H1 (cell line): ENCODE measurements around the gene KCNMA1. TPM values are rescaled to one million over a fixed set of nuclear protein-coding genes. Genes with fewer than 3 reads are reported as not detected.

Experiments used
- CTCF ChIA-PET: fragments of 300-600 bp; sonication (Branson Sonifier 250); formaldehyde crosslinking; loops from one replicate; lab custom pipeline; 2021; ENCODE audit not compliant: partially characterized antibody; lab: Charles Lee
- POLR2A ChIA-PET: fragments of 300-600 bp; sonication (Branson Sonifier 250); formaldehyde crosslinking; loops from one replicate; lab custom pipeline; 2021; ENCODE audit warnings: inconsistent platforms; ENCODE audit not compliant: partially characterized antibody; lab: Charles Lee
- DNase-seq, 2 experiments: peaks; one replicate each; pipeline versions ENCODE4 v3.0.0 to v3.0.0-alpha.2; 2010 to 2022; ENCODE audit warnings: low spot score in 2 of 2, low read depth in 1 of 2, mixed read lengths in 1 of 2
- FAIRE-seq: peaks from 2 replicates; lab custom pipeline; 2011; peaks lifted over from hg19 to GRCh38; lab: Jason Lieb, UNC
- H2AFZ ChIP-seq: 2 replicates; pipeline ENCODE4 v1.8.1; 2012; ENCODE audit warnings: low read length, inconsistent platforms
- H2AK5ac ChIP-seq: 2 replicates; pipeline ENCODE4 v1.6.1; 2013; ENCODE audit warnings: low read depth, low read length
- H2BK120ac ChIP-seq: replicated peaks from 2 replicates; pipeline ENCODE3; 2013; ENCODE audit warnings: low read depth, low read length, inconsistent platforms
- H2BK12ac ChIP-seq: 2 replicates; pipeline ENCODE4 v1.6.1; 2013; ENCODE audit warnings: low read depth, low read length
- H2BK15ac ChIP-seq: 2 replicates; pipeline ENCODE4 v1.6.1; 2013; ENCODE audit warnings: low read length
- H2BK20ac ChIP-seq: 2 replicates; pipeline ENCODE4 v1.6.1; 2013; ENCODE audit warnings: low read length
- H2BK5ac ChIP-seq: 2 replicates; pipeline ENCODE4 v1.6.1; 2013; ENCODE audit warnings: low read depth, low read length
- H3K14ac ChIP-seq: 2 replicates; pipeline ENCODE4 v1.6.1; 2013; ENCODE audit warnings: inconsistent platforms; ENCODE audit not compliant: insufficient read length
- H3K18ac ChIP-seq: 2 replicates; pipeline ENCODE4 v1.6.1; 2013; ENCODE audit warnings: low read length; ENCODE audit errors: extremely low read depth
- H3K23ac ChIP-seq: 2 replicates; pipeline ENCODE4 v1.6.1; 2013; ENCODE audit warnings: inconsistent platforms; ENCODE audit not compliant: insufficient read length
- H3K23me2 ChIP-seq: 2 replicates; pipeline ENCODE4 v1.6.1; 2013; ENCODE audit warnings: low read depth, low read length
- H3K27ac ChIP-seq: 2 replicates; pipeline ENCODE4 v1.6.1; 2011; ENCODE audit warnings: low read depth, low read length, inconsistent platforms
- H3K27me3 ChIP-seq, 4 experiments: replicated peaks in 1 of 4; 1 replicate in 1 of 4; 2 replicates in 3 of 4; pipeline versions ENCODE4 v1.6.1 to v1.8.1; 2011 to 2013; ENCODE audit warnings: low read length in 3 of 4, mild to moderate bottlenecking in 3 of 4, inconsistent platforms in 2 of 4, mixed read lengths in 2 of 4, moderate library complexity in 1 of 4; ENCODE audit not compliant: control insufficient read depth in 3 of 4, insufficient read depth in 3 of 4; ENCODE audit errors: extremely low read depth in 1 of 4
- H3K36me3 ChIP-seq, 4 experiments: 2 replicates each; pipeline versions ENCODE4 v1.6.1 to v1.8.1; 2011 to 2013; ENCODE audit warnings: mild to moderate bottlenecking in 4 of 4, low read length in 3 of 4, moderate library complexity in 2 of 4, control low read depth in 1 of 4, inconsistent platforms in 1 of 4; ENCODE audit not compliant: insufficient read depth in 4 of 4, control insufficient read depth in 2 of 4
- H3K4ac ChIP-seq: replicated peaks from 2 replicates; pipeline ENCODE3; 2013; ENCODE audit warnings: low read length, low read depth, mixed read lengths, inconsistent platforms; ENCODE audit not compliant: insufficient read length
- H3K4me1 ChIP-seq, 4 experiments: replicated peaks in 1 of 4; 1 replicate in 1 of 4; 2 replicates in 3 of 4; pipeline versions ENCODE4 v1.6.1 to v1.8.1; 2011 to 2013; ENCODE audit warnings: low read length in 3 of 4, inconsistent platforms in 2 of 4, mixed read lengths in 1 of 4; ENCODE audit not compliant: insufficient read depth in 4 of 4, control insufficient read depth in 3 of 4
- H3K4me2 ChIP-seq, 2 experiments: 2 replicates each; pipeline versions ENCODE4 v1.6.1 to v1.8.1; 2011 to 2013; ENCODE audit warnings: low read depth in 2 of 2, low read length in 2 of 2, control low read depth in 1 of 2, inconsistent platforms in 1 of 2, mild to moderate bottlenecking in 1 of 2; ENCODE audit not compliant: insufficient read depth in 1 of 2
- H3K4me3 ChIP-seq, 4 experiments: fragments of 200-600, 300-600 bp in 1 of 4; sonication (generic), shearing (Covaris generic), sonication (Bioruptor Twin) in 1 of 4; 2 replicates each; pipeline versions ENCODE4 v1.5.1 to v1.8.1; 2011 to 2016; ENCODE audit warnings: low read length in 4 of 4, low read depth in 3 of 4, control low read depth in 2 of 4, inconsistent platforms in 2 of 4, mild to moderate bottlenecking in 2 of 4, mixed read lengths in 1 of 4, moderate library complexity in 1 of 4; ENCODE audit not compliant: insufficient read depth in 2 of 4; ENCODE audit errors: extremely low read depth in 1 of 4
- H3K56ac ChIP-seq: replicated peaks from 2 replicates; pipeline ENCODE3; 2013; ENCODE audit warnings: low read depth, mild to moderate bottlenecking, mixed read lengths, low read length, inconsistent platforms; ENCODE audit not compliant: insufficient read length
- H3K79me1 ChIP-seq: 2 replicates; pipeline ENCODE4 v1.6.1; 2013; ENCODE audit warnings: low read depth, low read length, control low read depth
- H3K79me2 ChIP-seq, 2 experiments: 2 replicates each; pipeline versions ENCODE4 v1.6.1 to v1.8.1; 2012 to 2013; ENCODE audit warnings: low read length in 2 of 2, mild to moderate bottlenecking in 2 of 2, inconsistent platforms in 1 of 2; ENCODE audit not compliant: insufficient read depth in 2 of 2, control insufficient read depth in 1 of 2
- H3K9ac ChIP-seq, 4 experiments: replicated peaks in 1 of 4; 1 replicate in 1 of 4; 2 replicates in 3 of 4; pipeline versions ENCODE4 v1.6.1 to v1.8.1; 2011 to 2013; ENCODE audit warnings: low read depth in 3 of 4, low read length in 3 of 4, control low read depth in 2 of 4, mild to moderate bottlenecking in 2 of 4, moderate library complexity in 2 of 4, inconsistent platforms in 1 of 4; ENCODE audit errors: extremely low read depth in 1 of 4
- H3K9me3 ChIP-seq, 2 experiments: 2 replicates each; pipeline versions ENCODE4 v1.6.1 to v1.8.1; 2012 to 2013; ENCODE audit warnings: mild to moderate bottlenecking in 2 of 2, moderate library complexity in 2 of 2, control low read depth in 1 of 2, inconsistent platforms in 1 of 2, low read depth in 1 of 2, low read length in 1 of 2, mixed read lengths in 1 of 2; ENCODE audit not compliant: insufficient read depth in 2 of 2
- H4K20me1 ChIP-seq, 2 experiments: replicated peaks in 1 of 2; 2 replicates each; pipeline versions ENCODE3 to v1.8.1; 2011 to 2013; ENCODE audit warnings: inconsistent platforms in 2 of 2, low read length in 2 of 2, mild to moderate bottlenecking in 1 of 2; ENCODE audit not compliant: insufficient read depth in 2 of 2, control insufficient read depth in 1 of 2
- H4K5ac ChIP-seq: 2 replicates; pipeline ENCODE4 v1.6.1; 2013; ENCODE audit warnings: low read length, low read depth, mixed read lengths, inconsistent platforms; ENCODE audit not compliant: insufficient read length
- H4K8ac ChIP-seq: 2 replicates; pipeline ENCODE4 v1.8.0; 2013; ENCODE audit warnings: mild to moderate bottlenecking, moderate library complexity, low read length, inconsistent platforms; ENCODE audit not compliant: insufficient read depth; ENCODE audit errors: extremely low read depth
- H4K91ac ChIP-seq: replicated peaks from 2 replicates; pipeline ENCODE3; 2013; ENCODE audit warnings: low read length, mixed read lengths, inconsistent platforms; ENCODE audit not compliant: insufficient read length
- CBX8 ChIP-seq: fragments of 300-800, 300-1000 bp; sonication (generic); IDR thresholded peaks from 2 replicates; pipeline ENCODE4 v1.7.1; 2016; ENCODE audit warnings: low read depth, low read length, borderline replicate concordance
- EP300 ChIP-seq, 2 experiments: IDR thresholded peaks; 1 replicate in 1 of 2; 2 replicates in 1 of 2; pipeline ENCODE4 v1.6.1; 2011 to 2012; ENCODE audit warnings: low read depth in 2 of 2, low read length in 2 of 2, mild to moderate bottlenecking in 2 of 2, borderline replicate concordance in 1 of 2, inconsistent platforms in 1 of 2, moderate library complexity in 1 of 2
- JUND ChIP-seq: IDR thresholded peaks from 2 replicates; pipeline ENCODE4 v1.6.1; 2011; ENCODE audit warnings: mild to moderate bottlenecking, improper control_type of control experiment, low read length
- NRF1 ChIP-seq: IDR thresholded peaks from 2 replicates; pipeline ENCODE4 v1.6.1; 2011; ENCODE audit warnings: mild to moderate bottlenecking, low read depth, low read length, improper control_type of control experiment
- PHF8 ChIP-seq: fragments of 200-600 bp; sonication (generic); conservative IDR thresholded peaks from 2 replicates; pipeline ENCODE4 v1.7.1; 2012; ENCODE audit warnings: low read depth, mild to moderate bottlenecking, inconsistent platforms, low read length, moderate library complexity
- RBBP5 ChIP-seq: IDR thresholded peaks from 2 replicates; pipeline ENCODE4 v1.7.1; 2012; ENCODE audit warnings: low read depth, mild to moderate bottlenecking, inconsistent platforms, low read length, moderate library complexity, borderline replicate concordance
- RFX5 ChIP-seq: IDR thresholded peaks from 2 replicates; pipeline ENCODE4 v1.6.1; 2011; ENCODE audit warnings: low read depth, low read length, improper control_type of control experiment, borderline replicate concordance
- SIN3A ChIP-seq, 2 experiments: IDR thresholded peaks in 1 of 2; conservative IDR thresholded peaks in 1 of 2; 2 replicates each; pipeline ENCODE4 v1.6.1; 2011 to 2012; ENCODE audit warnings: low read length in 2 of 2, improper control_type of control experiment in 1 of 2, low read depth in 1 of 2, mild to moderate bottlenecking in 1 of 2
- SIX5 ChIP-seq: IDR thresholded peaks from 2 replicates; pipeline ENCODE4 v1.6.1; 2011; ENCODE audit warnings: mild to moderate bottlenecking, low read depth, low read length
- SP1 ChIP-seq: IDR thresholded peaks from 2 replicates; pipeline ENCODE4 v1.6.1; 2011; ENCODE audit warnings: low read depth, low read length
- WGBS, 2 experiments: shearing (Covaris generic) in 1 of 2; methylation state at CpG; one replicate each; pipeline versions ENCODE4 v1.1.6 to v1.1.7; 2013 to 2015; ENCODE audit warnings: low lambda C conversion rate in 2 of 2, mixed read lengths in 2 of 2, inconsistent platforms in 1 of 2, low coverage in 1 of 2, missing lambda C conversion rate in 1 of 2; ENCODE audit not compliant: insufficient replicate concordance in 2 of 2, insufficient coverage in 1 of 2, insufficient read length in 1 of 2; ENCODE audit errors: extremely low coverage in 1 of 2, missing lambda C conversion rate in 1 of 2; 5-methylcytosine and 5-hydroxymethylcytosine counted together
- polyA plus RNA-seq, 7 experiments: library from polyadenylated mRNA; depleted of rRNA in 3 of 7; stranded (reverse) in 5 of 7; unstranded in 2 of 7; fragments of >200 nt in 5 of 7; fragments of 200-250 nt in 2 of 7; gene quantifications; 1 replicate in 5 of 7; 2 replicates in 1 of 7; 4 replicates in 1 of 7; pipeline versions ENCODE4 v1.2.1 to v1.2.3, GENCODE V29; 2011 to 2013; ENCODE audit warnings: missing spikeins in 2 of 7, mixed read lengths in 2 of 7
- total RNA-seq: library from RNA; stranded (reverse); fragmentation: NEBNext Ultra II Directional; extraction: Animal tissue kit (Norgen Biotek cat#: 25700); gene quantifications from 2 replicates; pipeline ENCODE4 v1.2.1, GENCODE V29; 2021
- TF ChIP-seq, protein P1 (sequence below): IDR thresholded peaks from 2 replicates; pipeline ENCODE4 v1.6.1; 2012; ENCODE audit warnings: inconsistent platforms

The KCNMA1 gene
- total and polyA plus RNA-seq, 2 of the 8 experiments (the other 6 are each of a cell fraction or from before 2014, with no cell fraction given) = 10.2 to 11.1 TPM

DNA sequence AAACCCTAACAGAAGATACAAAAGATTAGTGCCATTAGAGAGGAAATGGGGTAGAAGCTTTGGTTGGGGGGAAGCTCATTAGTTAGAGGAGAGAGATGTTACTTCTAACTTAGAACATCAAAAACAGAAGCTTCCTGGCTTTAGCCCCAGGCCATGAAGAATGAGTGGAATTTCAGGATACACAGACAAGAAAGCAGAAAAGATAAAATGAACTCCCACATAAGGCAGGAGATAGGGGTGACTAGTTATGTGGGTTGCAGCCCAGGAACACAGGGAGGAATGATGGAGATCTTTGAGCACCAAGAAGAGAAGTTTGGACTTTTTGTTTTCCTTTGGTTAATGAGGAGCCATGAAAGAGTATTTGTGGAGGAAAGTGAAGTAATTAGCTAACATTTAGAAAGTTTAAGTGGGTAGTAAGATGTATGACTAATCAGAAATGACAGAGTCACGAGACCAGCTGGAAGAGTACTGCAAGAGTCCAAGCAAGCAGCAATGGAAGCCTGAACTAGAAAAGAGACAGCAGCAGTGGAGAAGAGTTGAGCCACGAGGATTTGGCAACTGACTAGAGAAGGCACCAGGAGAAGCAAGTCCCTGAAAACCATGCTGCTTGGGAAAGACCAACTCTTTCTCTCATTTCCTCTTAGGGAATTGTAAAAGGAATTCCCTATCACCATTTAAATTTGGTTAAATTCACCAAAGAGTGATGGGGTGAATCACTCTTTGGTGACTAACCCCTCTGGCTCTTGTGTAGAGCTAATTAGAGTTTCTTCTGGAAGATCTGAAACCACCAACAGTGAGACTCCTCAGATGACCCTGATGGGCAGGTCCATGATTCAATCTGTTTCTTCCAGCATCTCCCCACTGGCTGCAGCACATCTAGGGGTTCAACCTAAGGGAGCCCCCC, 131.9 kb downstream of the KCNMA1 start:
- no peak overlapping the region for H2BK12ac ChIP-seq
- no peak overlapping the region for H3K9ac ChIP-seq
- peaks cover 0 to 5% (median under 1%) of the 10 kb centered on the region in 4 experiments; a peak in 4 of 7 replicates for H3K4me1 ChIP-seq
- H3K18ac ChIP-seq = no peak overlapping the region
- no peaks in the 10 kb centered on the region for H4K20me1 ChIP-seq
- no peak overlapping the region for H2BK120ac ChIP-seq
- no peak overlapping the region for H3K4me2 ChIP-seq
- H3K27me3 ChIP-seq = no peaks in the 10 kb centered on the region
- no peak overlapping the region for H3K27ac ChIP-seq
- no peak overlapping the region for H4K5ac ChIP-seq
- H4K8ac ChIP-seq = no peak overlapping the region
- ChIA-PET POLR2A (no interaction called here), CTCF (interaction anchor here (0.6 to 6.7 kb wide), 29 partner anchors 8 to 348 kb away, joined by 3 to 55 read pairs (median 4); no protein-coding TSS in a partner anchor)
- peaks cover 5% of the 10 kb centered on the region; the same call in 1 of the 2 replicates for H3K23me2 ChIP-seq
- H2BK5ac ChIP-seq = no peak overlapping the region
- no peaks in the 10 kb centered on the region for H3K9me3 ChIP-seq
- no peak overlapping the region for H3K4ac ChIP-seq
- no peak overlapping the region for H2AFZ ChIP-seq
- no peak overlapping the region for H3K4me3 ChIP-seq
- H2AK5ac ChIP-seq = no peak overlapping the region
- 77% methylated on average over 2 of the region's 2 CpGs; no CpG with 5 or more reads in 1 of the 2 experiments for WGBS, 2 experiments
- H2BK15ac ChIP-seq = no peak overlapping the region
- no peak for FAIRE-seq
- no peaks in the 10 kb centered on the region for H3K79me2 ChIP-seq
- H3K79me1 ChIP-seq = peaks cover 2% of the 10 kb centered on the region; the same call in 1 of the 2 replicates
- H3K14ac ChIP-seq = no peak overlapping the region
- H3K56ac ChIP-seq = no peak overlapping the region
- no peak overlapping the region for H3K23ac ChIP-seq
- H3K36me3 ChIP-seq = no peaks in the 10 kb centered on the region
- no peak overlapping the region for H4K91ac ChIP-seq
- no peak for DNase-seq
- no peak overlapping the region for H2BK20ac ChIP-seq
- TF ChIP-seq SIX5 (no peak), NRF1 (no peak), EP300 (IDR thresholded peaks at IDR 0.05; ENCODE audit: borderline replicate concordance in 1 of 2, low read depth in 2 of 2, low read length in 2 of 2) (no peak), RBBP5 (no peak), SP1 (no peak), RFX5 (no peak), JUND (no peak), PHF8 (no peak), CBX8 (no peak), SIN3A (conservative IDR thresholded peaks at IDR 0.05 in 1 of 2, IDR thresholded peaks at IDR 0.05 in 1 of 2; ENCODE audit: low read depth in 1 of 2, low read length in 2 of 2) (no peak)
- TF ChIP-seq, protein P1, sequence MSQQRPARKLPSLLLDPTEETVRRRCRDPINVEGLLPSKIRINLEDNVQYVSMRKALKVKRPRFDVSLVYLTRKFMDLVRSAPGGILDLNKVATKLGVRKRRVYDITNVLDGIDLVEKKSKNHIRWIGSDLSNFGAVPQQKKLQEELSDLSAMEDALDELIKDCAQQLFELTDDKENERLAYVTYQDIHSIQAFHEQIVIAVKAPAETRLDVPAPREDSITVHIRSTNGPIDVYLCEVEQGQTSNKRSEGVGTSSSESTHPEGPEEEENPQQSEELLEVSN = no peak
